OCI-M2 (cell line): Measurements from ENCODE around the gene DLX2.

ENCODE experiments used
- DNase-seq: peaks from one replicate; lab custom pipeline; 2025; ENCODE audit not compliant: unreplicated experiment; lab: John Stamatoyannopoulos, UW

Gene DLX2

GRCh38 chr2:172094294-172095145 is 8.2 kb downstream of the DLX2 start:
- no peak for DNase-seq

- DNase-seq = no peak
Observed at GRCh38 chr2:172093416-172094293, 9.0 kb downstream of the DLX2 start.

DNA sequence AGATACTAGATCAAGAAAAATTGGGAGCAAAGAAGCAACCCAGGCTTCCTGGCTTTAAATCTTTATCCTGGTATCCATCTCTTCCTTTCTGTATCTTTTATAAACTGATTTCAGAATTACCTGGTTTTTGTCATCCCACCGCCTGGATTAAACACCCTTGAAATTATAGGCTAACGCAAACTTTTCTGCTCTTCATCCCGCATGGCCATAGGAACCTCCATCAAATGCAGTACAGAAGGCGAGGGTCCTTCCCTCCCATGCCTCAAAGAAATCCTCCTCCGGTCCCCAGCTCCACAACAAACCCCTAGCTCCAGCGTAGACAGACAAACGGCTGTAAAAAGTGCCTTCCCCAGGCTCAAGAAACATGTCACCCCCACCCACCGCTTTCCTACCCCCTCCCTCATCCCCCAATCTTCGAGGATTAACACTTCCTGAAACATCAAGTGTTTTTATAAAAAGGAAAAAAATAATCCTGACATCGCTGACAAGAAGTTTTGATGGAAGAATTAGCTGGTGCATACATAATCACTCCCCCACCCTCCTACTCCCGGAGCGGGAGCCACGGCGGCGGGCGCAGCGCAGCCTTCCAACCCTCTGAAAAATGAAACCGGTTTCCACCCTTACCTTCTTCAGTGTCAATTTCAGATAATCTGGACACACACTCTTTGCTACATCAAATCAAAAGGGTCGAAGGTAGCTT is 9.8 kb downstream of the DLX2 start:
- no peak for DNase-seq

- DNase-seq = no peak
Observed at GRCh38 chr2:172091761-172092566, 10.7 kb downstream of the DLX2 start.

- DNase-seq = no peak
Observed at GRCh38 chr2:172091000-172091641, 11.6 kb downstream of the DLX2 start.

DNA sequence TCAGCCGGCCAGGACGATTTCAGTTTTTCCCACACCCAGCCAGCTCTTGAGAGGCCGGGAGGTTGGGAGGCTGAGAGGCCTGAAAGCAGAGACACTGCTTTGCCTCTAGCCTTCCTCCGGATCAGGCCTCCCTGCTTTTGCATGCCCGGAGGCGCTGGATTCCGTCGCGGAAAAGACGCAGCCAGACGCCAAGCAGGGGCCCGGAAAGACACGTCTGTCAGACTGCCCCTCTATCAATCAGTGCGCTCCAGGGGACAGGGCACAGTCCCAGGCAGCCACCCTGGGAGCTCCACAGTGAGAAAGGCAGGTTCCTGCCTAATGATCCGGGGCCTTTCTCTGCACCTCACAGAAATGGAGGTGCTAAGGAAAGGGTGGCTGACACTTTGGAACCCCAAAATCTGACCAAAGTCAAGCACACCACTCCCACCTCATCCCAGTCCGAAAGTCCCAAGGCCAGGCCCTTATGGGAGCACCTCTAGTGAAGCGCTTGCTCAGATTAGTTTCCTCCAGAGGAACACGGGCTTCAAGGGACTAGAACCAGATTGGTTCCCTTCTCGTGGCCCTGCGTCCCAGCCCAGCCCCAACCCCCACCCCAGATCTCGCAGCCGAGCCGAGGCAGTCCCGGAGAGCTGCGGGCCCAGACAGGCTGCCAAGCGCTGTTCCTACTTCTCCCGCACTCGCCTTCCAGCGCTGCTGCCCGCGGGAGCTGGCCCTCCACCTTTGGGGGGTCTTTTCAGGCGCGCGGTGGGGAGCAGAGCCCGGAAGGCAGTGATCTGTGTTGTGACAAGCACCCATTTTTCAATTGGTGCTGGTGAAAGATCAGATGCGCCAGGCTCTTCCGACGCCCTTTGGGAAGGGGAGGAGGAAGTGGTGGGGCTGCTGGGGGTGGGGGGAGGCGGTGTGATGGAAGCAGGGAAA is 12.4 kb downstream of the DLX2 start:
- DNase-seq = no peak

- DNase-seq = no peak
Observed at GRCh38 chr2:172089633-172090032, 13.1 kb downstream of the DLX2 start.

- no peak for DNase-seq
Observed at GRCh38 chr2:172089005-172089504, 13.6 kb downstream of the DLX2 start.

GRCh38 chr2:172088245-172089004 is 14.3 kb downstream of the DLX2 start:
- no peak for DNase-seq

DNA sequence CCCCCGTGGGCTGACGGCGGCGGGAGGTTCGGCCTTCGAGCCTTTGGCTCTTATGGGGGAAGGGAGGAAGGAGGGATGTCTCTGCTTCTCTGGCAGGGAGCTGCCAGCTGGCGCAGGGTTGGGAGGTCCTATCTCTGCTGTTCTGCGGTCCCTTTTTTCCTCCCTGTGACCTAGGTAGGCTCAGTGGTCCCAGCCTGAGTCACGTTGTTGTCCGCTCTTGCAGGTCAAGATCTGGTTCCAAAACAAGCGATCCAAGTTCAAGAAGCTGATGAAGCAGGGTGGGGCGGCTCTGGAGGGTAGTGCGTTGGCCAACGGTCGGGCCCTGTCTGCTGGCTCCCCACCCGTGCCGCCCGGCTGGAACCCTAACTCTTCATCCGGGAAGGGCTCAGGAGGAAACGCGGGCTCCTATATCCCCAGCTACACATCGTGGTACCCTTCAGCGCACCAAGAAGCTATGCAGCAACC is 14.9 kb downstream of the DLX2 start:
- no peak for DNase-seq

- no peak for DNase-seq
Observed at GRCh38 chr2:172087207-172087779, 15.4 kb downstream of the DLX2 start.

DNA sequence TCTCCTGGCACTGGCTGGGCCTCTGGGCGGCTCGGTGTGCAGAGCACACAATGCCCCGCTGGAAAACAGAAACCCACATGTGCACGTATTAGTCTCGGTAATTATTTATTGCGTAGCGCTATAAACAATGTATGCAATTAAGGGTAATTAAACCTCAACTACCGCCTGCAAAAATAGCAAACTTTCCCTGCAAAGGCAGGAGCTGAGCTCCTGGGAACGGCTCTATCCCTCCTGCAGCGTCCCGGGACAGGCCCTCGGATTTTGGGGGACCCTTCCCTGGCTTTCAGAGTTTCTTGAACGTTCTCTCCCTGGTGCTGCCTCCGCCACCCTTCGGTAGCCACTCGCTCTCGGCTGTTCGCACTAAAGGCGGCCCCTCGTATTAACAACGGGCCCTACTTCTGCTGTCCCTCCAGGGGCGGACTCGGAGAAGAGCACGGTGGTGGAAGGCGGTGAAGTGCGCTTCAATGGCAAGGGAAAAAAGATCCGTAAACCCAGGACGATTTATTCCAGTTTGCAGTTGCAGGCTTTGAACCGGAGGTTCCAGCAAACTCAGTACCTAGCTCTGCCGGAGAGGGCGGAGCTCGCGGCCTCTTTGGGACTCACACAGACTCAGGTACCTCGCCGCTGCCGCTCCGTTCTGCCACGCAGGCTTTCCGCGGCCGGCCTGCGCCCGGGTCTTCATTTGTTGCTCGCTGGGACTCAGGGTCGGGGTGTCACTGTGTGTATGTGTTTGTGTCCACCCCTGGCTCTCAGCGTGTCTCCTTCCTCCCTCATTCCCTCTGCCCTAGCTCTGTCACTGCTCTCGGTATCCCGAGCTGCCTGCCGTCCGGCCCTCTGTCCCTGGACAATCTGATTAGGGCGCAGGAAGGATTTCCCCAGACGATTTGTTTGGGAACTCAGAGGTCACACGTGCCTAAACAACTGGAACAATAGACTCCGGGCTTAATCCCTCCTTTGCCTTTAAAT is 16.2 kb downstream of the DLX2 start:
- DNase-seq = no peak

DNA sequence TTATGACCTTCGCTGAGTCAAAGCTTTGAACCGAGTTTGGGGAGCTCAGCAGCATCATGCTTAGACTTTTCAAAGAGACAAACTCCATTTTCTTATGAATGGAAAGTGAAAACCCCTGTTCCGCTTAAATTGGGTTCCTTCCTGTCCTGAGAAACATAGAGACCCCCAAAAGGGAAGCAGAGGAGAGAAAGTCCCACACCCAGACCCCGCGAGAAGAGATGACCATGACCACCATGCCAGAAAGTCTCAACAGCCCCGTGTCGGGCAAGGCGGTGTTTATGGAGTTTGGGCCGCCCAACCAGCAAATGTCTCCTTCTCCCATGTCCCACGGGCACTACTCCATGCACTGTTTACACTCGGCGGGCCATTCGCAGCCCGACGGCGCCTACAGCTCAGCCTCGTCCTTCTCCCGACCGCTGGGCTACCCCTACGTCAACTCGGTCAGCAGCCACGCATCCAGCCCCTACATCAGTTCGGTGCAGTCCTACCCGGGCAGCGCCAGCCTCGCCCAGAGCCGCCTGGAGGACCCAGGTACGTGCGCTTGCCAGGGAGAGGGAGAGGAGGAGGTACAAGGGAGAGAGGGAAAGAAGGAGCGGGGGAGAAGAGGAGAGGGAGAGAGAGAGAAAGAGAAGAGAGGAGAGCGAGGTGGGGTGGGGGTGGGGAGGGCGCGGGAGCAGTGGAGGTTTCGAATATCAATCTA is 17.1 kb downstream of the DLX2 start, which contains the start of gene DLX1:
Gene DLX1, plus strand, starts transcription at position 48 of the 700 bp plus-strand sequence. Its CDS starts 171 bp downstream, at position 219.
- DNase-seq = peak; percentile 44

GRCh38 chr2:172084645-172085459 is 17.8 kb downstream of the DLX2 start:
- no peak for DNase-seq

DNA sequence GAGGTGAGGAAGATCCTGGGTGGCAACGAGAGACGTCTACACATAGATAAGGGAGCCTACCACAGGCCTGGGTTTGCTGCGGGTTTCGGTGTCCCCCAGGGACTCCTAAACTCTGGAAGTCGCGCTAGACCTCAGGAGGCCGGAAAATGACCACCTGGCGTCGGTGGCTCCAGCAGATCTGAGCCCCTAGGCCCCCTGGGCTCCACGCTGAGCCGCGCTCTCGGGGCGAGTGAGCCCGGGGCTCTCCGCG is 18.4 kb downstream of the DLX2 start:
- DNase-seq = peak; percentile 41
